ENCODE results near the gene AKAP6.
"Not testable (repeated sequence)": the region's sequence is repeated elsewhere in the genome, so short reads cannot be mapped to it uniquely, and the experiment has no call there.

AKAP6 gene

DNA sequence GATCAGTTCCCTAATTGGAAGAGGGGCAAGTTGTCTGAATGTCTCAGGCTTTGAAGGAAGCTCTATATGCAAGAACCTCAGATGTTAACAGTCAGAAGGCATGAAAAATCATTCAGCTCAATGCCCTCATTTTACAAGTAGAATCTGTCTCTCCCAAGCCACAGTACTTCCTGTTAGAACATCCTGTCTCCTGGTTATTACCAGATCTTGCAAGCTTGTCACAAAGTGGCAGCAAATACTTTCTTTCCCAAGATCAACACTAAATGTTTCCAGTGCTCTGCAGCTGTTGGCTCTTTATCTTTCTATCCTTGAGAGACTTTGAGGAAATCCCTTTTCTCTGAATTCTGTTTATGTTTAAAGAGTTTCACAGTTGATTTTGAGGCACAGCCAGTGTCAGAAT is 235.5 kb downstream of the AKAP6 start:
- peak; percentile 60 for FAIRE-seq

DNA sequence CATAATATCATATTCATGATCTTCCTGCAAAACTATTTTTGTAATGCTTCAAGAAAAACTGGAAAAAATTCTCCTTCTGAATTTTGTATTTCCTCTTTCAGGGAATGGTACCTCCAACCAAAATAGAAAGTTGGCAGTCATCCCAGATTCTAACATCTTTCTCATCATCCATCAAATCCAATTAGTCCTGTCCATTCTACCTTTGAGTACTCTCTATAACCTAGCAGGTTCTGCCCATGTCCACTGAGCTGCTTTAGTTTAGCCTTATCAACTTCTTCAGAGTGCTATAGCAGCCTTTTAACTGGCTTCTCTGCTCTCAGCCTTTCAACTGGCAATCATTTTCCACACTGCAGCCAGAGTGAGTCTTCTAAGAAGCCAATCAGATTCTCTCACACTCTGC is 236.2 kb downstream of the AKAP6 start:
- DNase-seq (ENCODE audit: extremely low spot score, insufficient read length, low read depth) = no peak
- no peak for FAIRE-seq

More for the DNA sequence above, 235.5 kb downstream of the AKAP6 start:
- no peak for DNase-seq (ENCODE audit: extremely low spot score, insufficient read length, low read depth)

DNA sequence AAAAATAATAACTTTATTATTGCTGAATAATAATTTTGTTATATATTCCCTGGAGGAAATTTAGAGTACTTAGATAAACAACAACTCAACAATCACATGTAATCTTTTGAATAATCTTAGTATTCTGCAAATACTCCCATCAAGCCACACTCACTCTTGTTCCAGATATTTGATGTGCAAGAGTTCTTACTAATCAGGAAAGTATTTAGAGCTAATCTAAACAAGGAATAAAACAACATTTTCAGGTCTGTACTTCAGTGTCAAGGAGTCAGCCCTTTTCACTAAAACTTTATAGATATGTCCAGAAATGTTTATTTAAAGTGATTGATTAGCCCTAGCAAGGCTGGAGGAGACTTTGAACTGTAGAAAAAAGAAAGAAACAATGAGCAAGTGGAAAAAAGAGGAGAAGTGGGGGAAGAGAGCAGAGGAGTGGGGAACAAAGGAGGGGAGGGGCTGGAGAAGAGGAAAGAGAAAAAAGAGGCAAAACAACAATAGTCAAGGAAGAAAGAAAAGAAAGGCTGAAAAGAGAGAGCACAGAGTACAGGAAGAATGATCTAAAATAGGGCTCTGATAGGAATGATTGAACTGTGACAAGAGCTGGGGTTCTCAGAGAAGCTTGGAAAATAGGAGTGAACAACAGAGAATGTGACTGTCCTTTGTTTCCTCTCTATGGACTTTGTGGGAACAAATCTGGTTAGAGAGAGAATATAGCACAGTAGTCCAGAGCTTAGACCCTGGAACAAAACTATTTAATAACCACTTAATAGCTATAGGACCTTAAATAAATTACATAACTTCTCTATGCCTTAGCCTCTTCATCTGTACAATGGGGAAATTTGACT is 238.7 kb downstream of the AKAP6 start:
- FAIRE-seq = no peak
- DNase-seq (ENCODE audit: extremely low spot score, insufficient read length, low read depth) = no peak

DNA sequence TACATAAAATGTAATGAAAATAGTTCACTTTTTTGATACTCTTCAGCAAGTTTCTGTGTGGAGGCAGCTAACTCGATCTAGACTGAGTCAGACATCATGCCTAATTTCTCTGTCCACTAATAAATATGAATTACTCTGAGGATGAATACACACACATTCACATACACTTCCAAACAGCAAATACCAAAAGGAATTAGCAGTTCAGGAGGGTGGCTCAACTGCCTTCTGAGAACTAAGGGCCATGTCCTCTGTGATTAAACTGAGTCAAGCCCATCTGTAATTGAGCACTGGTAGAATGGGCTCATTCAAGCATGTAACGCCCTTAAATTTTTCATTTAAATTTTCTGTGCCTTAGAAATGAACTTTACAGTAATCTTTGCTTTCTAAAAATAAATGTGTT is 242.5 kb downstream of the AKAP6 start:
- no peak for DNase-seq (ENCODE audit: extremely low spot score, insufficient read length, low read depth)
- FAIRE-seq = no peak

DNA sequence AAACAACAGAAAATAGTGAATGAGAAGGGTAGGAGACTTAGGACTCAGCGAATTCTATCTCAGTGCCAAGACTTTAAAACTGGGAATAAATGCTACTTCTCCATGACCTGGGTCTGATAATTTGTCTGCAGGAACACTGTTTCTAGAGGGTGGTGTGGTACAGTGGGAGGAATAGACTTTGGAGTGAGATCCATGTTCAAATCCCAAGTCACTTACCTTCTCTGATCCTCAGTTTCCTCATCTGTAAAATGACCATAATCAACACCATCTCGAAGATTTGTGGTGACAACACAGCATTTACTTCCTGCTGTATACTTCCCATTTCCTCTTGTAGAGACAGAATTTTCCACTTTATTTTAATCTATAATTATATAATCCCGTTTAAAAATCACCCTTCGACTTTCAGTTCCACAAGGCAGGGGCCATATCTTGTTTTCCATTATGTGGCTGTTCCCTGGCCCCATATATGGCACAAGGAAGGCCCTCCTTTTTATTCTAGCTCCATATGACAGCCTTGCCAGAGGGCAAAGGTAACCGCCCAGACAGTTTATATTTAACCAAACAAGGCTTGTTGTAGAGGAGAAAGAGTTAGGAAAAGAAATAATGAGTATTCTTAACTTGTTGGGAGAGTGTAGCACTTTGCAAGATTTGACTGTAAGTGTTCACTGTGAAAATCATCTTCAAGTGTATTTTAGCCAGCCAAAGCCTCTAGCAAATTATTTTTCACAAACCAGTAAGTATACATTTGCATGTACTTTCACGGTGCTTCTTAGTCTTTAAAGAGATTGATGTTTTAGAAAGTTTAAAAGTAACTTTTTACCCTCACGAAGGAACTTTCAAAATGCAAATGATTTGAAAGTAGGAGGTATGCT is 243.1 kb downstream of the AKAP6 start:
- FAIRE-seq = peak; percentile 21

DNA sequence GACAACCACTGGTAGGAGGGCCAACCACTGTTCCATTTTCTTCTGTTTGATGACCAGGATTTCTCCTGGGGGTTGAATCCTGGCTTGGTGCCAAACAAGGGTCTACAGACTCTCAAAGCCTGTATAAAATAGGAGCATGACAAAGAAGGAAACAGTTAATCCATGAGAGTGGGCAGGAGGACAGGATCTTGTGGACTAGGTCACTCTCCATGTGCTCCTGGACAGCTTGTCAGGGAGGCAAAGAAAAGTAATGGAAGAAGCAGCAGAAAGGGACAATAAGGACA is 243.7 kb downstream of the AKAP6 start:
- DNase-seq (ENCODE audit: extremely low spot score, insufficient read length, low read depth) (no peak), FAIRE-seq (peak; percentile 63)

More for the DNA sequence above, 243.1 kb downstream of the AKAP6 start:
- no peak for DNase-seq (ENCODE audit: extremely low spot score, insufficient read length, low read depth)

DNA sequence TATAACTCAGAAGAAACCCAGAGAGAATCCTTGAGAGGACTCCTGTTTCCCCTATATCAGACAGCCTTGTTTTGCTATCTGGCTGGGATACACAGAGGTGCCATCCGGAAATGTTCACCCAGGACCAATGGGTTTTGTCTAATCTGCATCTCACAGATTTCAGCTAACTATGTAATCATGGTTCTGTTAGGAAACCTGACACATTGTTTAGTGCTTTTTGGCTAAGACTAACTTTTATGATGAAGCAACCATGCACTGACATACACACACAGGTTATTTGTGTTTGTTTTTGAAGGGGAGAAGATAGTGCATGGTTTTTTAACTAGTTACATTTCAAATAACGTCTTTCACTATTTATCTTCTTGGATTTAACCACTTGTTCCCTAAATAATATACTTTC is 245.2 kb downstream of the AKAP6 start:
- DNase-seq (ENCODE audit: extremely low spot score, insufficient read length, low read depth) = no peak
- no peak for FAIRE-seq

DNA sequence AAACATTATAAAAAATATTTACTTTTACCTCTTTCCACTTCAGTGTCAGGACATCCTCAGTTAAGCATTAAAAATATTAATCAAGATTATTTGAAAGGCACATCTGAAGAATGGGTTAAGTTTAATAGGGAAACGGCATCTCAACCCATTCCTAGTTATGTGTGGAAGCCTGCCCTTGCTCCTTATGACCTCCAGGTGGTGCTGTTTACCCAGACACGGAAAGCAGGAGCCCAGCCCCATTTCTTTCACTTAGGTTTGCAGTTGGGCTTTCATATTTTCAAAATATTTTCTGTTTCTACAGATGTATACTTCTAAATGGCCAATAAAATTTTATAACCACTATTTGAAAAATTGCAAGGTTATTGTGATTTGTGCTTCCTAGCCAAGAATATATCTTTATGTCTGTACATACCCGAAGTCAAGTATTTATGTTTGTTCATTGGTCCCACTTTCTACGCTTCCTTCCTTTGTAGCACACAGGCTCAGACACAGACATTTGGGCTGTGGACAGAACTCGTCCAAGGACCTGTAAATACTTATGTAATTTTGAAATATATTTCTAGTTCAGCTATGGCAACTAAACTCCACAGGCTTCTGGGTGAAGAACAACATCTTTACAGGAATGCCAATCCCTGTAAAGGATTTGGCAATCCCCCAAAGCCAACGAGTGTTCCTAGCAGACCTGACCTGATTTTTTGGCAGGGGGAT is 247.1 kb downstream of the AKAP6 start:
- peak; percentile 80 for FAIRE-seq

DNA sequence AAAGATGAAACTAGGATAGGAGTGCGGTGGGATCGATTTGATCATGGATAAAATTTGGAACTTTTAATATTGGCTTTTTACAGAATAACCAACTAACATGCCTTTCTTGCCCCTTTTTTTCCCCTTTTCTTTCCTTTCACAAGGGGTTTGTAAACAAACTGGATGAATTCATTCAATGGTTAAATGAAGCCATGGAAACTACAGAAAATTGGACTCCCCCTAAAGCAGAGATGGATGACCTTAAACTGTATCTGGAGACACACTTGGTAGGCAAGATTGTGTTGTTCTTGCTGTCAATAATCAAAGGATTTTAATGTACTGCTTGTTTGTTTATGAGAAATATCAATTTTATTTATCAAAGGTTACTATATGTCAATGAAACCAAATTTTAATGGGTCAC is 247.9 kb downstream of the AKAP6 start:
- FAIRE-seq = no peak
- no peak for DNase-seq (ENCODE audit: extremely low spot score, insufficient read length, low read depth)

More for the DNA sequence above, 247.1 kb downstream of the AKAP6 start:
- DNase-seq (ENCODE audit: extremely low spot score, insufficient read length, low read depth) = no peak

DNA sequence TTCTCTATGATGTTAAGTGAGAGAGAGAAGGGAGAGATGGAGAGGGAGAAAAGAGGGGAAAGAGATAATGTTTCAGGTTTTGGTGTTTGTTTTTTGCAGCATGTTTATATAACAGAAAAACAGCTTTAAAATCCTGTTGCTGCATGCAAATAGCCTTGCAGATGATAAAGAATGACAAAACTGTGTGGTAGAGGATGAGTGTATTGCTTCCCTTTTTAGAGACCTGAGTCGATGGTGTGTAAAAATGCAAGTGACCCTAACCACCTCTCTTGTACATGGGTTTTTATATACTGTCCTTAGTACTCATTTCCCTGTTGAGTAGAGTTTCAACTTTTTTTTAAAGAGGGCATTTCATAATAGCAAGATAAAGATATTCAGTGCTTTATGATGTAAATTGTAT is 249.1 kb downstream of the AKAP6 start:
- FAIRE-seq (peak; percentile 63), DNase-seq (ENCODE audit: extremely low spot score, insufficient read length, low read depth) (no peak)

DNA sequence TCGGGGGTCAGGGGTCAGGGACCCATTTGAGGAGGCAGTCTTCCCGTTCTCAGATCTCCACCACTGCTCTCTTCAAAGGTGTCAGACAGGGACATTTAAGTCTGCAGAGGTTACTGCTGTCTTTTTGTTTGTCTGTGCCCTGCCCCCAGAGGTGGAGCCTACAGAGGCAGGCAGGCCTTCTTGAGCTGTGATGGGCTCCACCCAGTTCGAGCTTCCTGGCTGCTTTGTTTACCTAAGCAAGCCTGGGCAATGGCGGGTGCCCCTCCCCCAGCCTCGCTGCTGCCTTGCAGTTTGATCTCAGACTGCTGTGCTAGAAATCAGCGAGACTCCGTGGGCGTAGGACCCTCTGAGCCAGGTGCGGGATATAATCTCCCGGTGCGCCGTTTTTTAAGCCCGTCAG is 254.3 kb downstream of the AKAP6 start:
- not testable (repeated sequence) for DNase-seq (ENCODE audit: extremely low spot score, insufficient read length, low read depth); FAIRE-seq

DNA sequence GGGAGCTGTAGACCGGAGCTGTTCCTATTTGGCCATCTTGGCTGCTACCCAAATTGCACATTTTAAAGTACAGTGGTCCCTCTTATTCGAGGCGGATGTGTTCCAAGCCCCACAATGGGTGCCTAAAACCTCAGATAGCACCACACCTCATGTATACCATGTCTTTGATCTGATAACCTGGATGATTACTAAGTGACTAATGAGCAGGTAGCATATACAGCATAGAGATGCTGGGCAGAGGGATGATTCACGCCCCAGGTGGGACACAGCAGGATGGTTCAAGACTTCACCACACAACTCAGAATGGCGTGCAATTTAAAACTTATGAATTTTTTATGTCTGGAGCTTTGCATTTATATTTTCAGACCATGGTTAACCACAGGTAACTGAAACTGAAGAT is 255.0 kb downstream of the AKAP6 start:
- no peak for DNase-seq (ENCODE audit: extremely low spot score, insufficient read length, low read depth)
- no peak for FAIRE-seq

DNA sequence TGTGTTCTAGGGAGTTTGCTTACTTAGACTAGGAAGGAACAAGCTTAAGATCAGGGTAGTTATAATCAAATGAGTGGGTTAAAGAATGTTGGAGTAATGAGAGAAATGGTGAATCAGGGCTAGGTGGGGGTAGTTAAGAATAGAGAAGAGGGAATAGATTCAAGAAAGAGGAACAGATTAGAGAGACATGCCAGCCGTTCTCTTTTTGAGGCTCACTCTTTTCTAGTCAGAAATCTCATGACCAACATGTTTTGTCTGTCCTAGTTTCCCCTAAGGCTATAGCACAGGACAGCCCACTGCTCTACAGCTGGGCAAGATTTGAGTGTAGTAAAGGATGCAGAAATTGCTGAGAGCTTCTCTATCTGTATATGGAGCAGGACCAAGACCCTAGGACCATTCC is 258.4 kb downstream of the AKAP6 start:
- DNase-seq (ENCODE audit: extremely low spot score, insufficient read length, low read depth) (no peak), FAIRE-seq (no peak)

DNA sequence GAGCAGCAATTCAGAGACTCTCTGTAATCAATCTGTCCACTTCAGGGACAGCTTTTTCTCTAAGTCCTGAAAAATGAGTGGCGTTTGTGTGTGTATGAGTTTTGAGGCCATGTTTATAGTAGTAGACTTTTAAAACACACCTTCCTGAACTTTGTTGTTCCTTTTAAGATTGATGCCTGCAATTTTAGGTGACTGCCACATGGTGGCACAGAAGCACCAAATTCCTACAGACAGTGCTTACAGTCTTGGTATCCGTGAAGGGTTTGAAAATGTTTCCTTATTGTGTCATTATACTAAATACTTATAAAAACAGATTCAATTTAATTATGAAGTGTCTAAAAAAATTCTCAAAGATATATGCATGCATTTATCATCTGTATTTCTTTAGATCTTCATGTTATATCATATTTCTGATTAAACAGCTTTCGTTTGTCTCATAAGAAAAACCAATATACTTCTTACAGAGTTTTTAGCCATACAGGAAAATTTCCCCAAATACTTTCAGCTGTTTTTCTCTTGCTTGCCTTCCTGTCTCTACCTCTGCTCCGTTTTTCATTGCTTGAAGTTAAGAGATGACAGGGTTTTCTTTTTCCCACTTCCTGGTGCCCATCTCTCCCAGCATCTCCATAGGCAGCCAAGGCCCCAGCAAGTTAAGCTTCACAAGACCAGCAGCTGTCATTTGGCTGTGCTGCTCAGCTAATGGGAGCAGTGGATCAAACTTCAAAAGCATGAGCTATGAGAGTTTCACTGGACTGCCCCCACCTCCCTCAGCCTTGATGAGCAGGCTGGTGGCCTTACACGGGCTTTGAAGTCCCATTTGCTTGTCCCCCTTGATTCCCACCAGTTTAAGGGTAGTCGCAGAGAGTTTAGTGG is 259.6 kb downstream of the AKAP6 start:
- FAIRE-seq (peak; percentile 73), DNase-seq (ENCODE audit: extremely low spot score, insufficient read length, low read depth) (no peak)

DNA sequence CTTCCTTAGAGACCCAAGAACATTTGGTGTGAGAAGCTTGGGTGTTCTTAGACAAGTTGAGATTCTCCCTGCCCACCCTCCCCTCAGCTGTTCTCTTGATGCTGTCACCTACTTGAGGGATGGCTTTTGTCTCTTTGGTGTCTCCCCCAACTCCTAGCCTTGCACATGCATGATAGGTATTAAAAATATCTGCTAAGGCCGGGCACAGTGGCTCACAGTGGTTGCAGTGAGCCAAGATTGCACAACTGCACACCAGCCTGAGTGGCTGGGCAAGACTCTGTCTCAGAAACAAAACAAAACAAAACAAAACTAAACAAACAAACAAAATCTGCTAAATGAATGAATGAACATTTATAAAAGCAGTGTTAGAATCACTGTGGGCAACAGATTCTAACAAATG is 261.1 kb downstream of the AKAP6 start:
- DNase-seq (ENCODE audit: extremely low spot score, insufficient read length, low read depth) = no peak
- no peak for FAIRE-seq

DNA sequence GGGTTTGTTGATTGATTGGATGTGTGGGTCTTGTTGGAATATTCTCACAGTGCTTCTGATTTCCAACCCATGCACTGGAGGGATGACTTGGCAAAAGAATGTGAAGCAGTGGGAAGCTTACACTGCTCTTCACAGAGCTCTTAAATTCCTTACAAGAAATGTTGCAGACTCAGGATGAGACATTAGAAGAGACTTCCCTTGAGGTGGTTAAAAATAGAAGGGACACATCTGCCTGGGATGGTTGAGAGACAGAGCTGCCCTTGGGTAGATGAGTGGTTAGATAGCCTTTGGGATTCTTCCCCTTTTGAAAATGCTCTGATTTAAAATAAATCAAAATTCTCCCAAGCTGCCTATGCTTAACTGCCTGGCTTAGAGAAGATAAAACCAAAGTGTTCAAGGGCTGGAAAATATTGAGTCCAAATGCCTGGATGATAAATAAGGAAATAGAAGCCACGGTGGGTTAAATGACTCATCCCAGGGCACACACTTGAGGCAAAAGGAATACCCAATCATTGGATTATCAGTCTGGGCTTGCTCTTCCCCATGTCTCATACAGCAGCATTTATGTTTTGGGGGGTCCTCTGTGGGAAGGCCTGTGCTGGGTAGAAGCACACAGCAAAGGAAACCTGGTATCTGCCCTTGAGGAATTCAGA is 264.3 kb downstream of the AKAP6 start:
- DNase-seq (ENCODE audit: extremely low spot score, insufficient read length, low read depth) (no peak), FAIRE-seq (no peak)

DNA sequence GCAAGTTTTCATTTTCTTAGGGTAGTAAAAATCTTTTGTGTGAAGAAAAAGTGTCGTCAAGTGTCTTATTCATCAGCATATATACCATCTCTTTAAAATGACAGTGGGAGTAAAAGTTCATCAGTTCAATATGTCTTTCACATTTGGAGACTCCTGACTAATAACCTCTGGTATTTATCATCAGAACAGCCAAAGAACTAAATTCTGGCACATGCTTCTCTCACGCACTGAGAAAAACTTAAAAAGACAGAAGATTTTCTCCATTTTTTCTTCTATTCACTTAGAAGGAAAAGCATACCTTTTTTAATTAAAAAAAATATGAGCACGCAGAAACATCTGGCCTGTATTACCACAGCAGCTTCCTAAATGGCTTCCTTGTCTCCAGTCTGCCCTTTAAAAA is 265.7 kb downstream of the AKAP6 start:
- DNase-seq (ENCODE audit: extremely low spot score, insufficient read length, low read depth) (no peak), FAIRE-seq (no peak)

DNA sequence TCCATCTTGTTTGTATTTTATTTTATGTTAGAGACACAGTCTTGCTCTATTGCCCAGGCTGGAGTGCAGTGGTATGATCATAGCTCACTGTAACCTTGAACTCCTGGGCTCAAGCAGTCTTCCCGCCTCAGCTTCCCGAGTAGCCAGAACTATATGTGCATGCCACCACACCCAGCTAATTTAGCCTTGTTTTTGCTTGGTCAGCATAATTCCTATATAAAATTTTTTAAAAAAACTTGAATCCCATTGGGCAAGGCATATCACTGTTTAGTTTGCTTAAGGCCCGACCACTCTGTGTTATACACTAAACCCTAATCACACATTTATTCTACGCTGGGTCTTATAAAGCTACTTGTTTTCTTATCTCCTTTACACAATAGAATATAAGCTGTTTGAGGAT is 266.4 kb downstream of the AKAP6 start:
- FAIRE-seq = no peak
- no peak for DNase-seq (ENCODE audit: extremely low spot score, insufficient read length, low read depth)

DNA sequence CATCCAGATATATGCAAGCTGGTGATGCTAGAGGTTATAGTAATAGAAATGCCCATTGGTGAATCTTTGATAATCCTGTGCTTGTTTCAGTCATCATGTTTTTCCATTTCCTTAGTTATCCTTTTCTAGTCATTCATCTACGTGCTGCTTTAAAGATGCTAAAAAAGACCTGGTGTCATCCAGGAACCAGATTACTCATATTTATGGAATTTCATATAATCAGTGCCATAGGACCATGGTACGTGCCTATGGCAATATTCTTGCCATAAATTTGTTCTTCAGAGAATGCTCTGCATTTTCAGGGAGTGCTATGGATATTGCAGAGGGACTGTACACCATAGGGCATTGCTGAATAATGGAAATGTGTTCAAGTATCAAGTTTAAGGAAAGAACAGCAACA is 267.3 kb downstream of the AKAP6 start:
- FAIRE-seq (no peak), DNase-seq (ENCODE audit: extremely low spot score, insufficient read length, low read depth) (no peak)
